K562 (cell line): ENCODE results near the gene DTWD2.

ENCODE experiments used
- RFX5 ChIP-seq: IDR thresholded peaks from 2 replicates; pipeline ENCODE4 v1.6.1; 2011; ENCODE audit warnings: low read depth, mild to moderate bottlenecking, improper control_type of control experiment, low read length
- ZNF274 ChIP-seq: IDR thresholded peaks from 2 replicates; pipeline ENCODE4 v1.6.1; 2011; ENCODE audit warnings: low read depth, mild to moderate bottlenecking, low read length, moderate library complexity, borderline replicate concordance
- TF ChIP-seq, protein P1 (sequence below), 2 experiments: fragments of 250-450 bp in 1 of 2; fragments of 450-650 bp in 1 of 2; sonication (Bioruptor Pico) in 1 of 2; IDR thresholded peaks; 2 replicates each; pipeline versions ENCODE4 v1.6.1 to v1.8.0; 2016 to 2021; ENCODE audit warnings: mild to moderate bottlenecking in 2 of 2, moderate library complexity in 2 of 2, missing compliant biosample characterization in 1 of 2, missing genetic modification characterization in 1 of 2
- TF ChIP-seq, protein P2 (sequence below), 3 experiments: IDR thresholded peaks in 2 of 3; conservative IDR thresholded peaks in 1 of 3; 2 replicates each; pipeline ENCODE4 v1.5.1; 2011 to 2012; ENCODE audit warnings: low read length in 3 of 3, mild to moderate bottlenecking in 3 of 3, control low read depth in 2 of 3, improper control_type of control experiment in 1 of 3, inconsistent platforms in 1 of 3, low read depth in 1 of 3, mixed read lengths in 1 of 3, moderate library complexity in 1 of 3; ENCODE audit not compliant: insufficient read depth in 2 of 3

DNA sequence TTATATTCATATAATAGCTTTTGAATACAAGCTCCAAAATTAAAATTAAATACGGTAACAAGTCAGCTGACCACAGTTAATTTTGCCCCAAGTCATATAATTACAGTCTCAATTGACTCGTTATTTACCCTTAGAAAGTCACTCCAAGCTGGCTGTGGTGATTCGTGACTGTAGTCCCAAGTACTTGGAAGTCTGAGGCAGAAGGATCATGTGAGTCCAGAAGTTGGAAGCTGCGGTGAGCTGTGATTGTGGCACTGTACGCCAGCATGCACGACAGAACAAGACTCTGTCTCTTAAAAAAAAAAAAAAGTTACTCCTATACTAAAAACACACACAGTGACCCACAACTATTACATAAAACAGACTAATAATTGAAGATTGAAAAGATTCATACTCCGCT, 31.6 kb upstream of the DTWD2 start:
- TF ChIP-seq, protein P1, sequence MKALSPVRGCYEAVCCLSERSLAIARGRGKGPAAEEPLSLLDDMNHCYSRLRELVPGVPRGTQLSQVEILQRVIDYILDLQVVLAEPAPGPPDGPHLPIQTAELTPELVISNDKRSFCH (CRISPR knock-in tag; IDR thresholded peaks at IDR 0.05): no peak
- TF ChIP-seq, protein P1 (tag; IDR thresholded peaks at IDR 0.05): no peak
- TF ChIP-seq RFX5 (no peak), ZNF274 (no peak)
- TF ChIP-seq, protein P2, sequence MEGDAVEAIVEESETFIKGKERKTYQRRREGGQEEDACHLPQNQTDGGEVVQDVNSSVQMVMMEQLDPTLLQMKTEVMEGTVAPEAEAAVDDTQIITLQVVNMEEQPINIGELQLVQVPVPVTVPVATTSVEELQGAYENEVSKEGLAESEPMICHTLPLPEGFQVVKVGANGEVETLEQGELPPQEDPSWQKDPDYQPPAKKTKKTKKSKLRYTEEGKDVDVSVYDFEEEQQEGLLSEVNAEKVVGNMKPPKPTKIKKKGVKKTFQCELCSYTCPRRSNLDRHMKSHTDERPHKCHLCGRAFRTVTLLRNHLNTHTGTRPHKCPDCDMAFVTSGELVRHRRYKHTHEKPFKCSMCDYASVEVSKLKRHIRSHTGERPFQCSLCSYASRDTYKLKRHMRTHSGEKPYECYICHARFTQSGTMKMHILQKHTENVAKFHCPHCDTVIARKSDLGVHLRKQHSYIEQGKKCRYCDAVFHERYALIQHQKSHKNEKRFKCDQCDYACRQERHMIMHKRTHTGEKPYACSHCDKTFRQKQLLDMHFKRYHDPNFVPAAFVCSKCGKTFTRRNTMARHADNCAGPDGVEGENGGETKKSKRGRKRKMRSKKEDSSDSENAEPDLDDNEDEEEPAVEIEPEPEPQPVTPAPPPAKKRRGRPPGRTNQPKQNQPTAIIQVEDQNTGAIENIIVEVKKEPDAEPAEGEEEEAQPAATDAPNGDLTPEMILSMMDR (IDR thresholded peaks at IDR 0.05 in 2 of 3, conservative IDR thresholded peaks at IDR 0.05 in 1 of 3; ENCODE audit: insufficient read depth in 2 of 3, low read depth in 1 of 3, low read length in 3 of 3): no peak
